NT2/D1 (cell line): ENCODE results near the gene FOXL2NB.

Experiments
- SUZ12 ChIP-seq: IDR thresholded peaks from 2 replicates; pipeline ENCODE4 v1.6.1; 2011; ENCODE audit not compliant: insufficient read length, insufficient read depth; ENCODE audit errors: extremely low read depth
- YY1 ChIP-seq: IDR thresholded peaks from 2 replicates; pipeline ENCODE4 v1.6.1; 2011; ENCODE audit not compliant: insufficient read length, insufficient read depth
- ZNF274 ChIP-seq: IDR thresholded peaks from 2 replicates; pipeline ENCODE4 v1.6.1; 2011; ENCODE audit warnings: mild to moderate bottlenecking, low read depth, low read length

- no peak for TF ChIP-seq ZNF274
- no peak for TF ChIP-seq YY1
- TF ChIP-seq SUZ12, result peak; percentile 44
Observed at GRCh38 chr3:138939561-138940241, 7.3 kb upstream of the FOXL2NB start.
